ENCODE data around the gene MAST2.

DNA sequence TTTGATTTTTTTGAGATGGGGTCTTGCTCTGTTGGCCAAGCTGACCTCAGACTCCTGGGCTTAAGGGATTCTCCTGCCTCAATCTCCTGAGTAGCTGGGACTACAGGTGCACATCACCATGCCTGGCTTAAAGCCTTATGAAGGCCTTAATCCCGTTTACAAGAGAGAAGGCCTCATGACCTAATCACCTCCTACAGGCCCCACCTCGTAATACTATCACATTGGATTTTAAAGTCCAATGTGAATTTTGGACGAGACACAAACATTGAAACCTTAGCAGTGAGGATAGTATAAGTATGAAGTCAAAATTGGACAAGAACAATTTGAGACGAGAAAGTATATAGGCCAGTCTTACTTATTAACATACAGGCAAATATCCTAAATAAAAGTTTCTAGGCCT, 73.9 kb downstream of the MAST2 start:
- TF ChIP-seq CTCF (IDR thresholded peaks at IDR 0.05) (no peak), POLR2AphosphoS5 (IDR thresholded peaks at IDR 0.05) (no peak)

Measured in breast epithelium (tissue), 3 donors.